ENCODE results near the gene CELSR1. TPM values are rescaled to one million over a fixed set of nuclear protein-coding genes. Genes with fewer than 3 reads are reported as not detected.
A peak's percentile ranks its signal among the peaks of the same experiment; 100 is the strongest.

The CELSR1 gene
- total RNA-seq, 2 donors from 2014 or later = 0.14 to 0.45 TPM

GRCh38 chr22:46551321-46551720 is 13.9 kb upstream of the CELSR1 start:
- Mint-ChIP-seq H3K9me3 (no peaks in the 10 kb centered on the region), H3K27me3 (peaks cover under 1 to 4% of the 10 kb centered on the region in 2 donors), H3K36me3 (no peaks in the 10 kb centered on the region), H3K4me3 (no peak overlapping the region), H3K27ac (no peak overlapping the region), H3K4me1 (ENCODE audit: low read depth in 2 of 2) (no peaks in the 10 kb centered on the region)
- DNase-seq (ENCODE audit: low spot score) (no peak), ATAC-seq (no peak)

- ATAC-seq = no peak
- Mint-ChIP-seq H3K36me3 (no peaks in the 10 kb centered on the region), H3K4me3 (no peak overlapping the region), H3K9me3 (no peaks in the 10 kb centered on the region), H3K27ac (no peak overlapping the region), H3K27me3 (peaks cover 6 to 7% of the 10 kb centered on the region in 2 donors), H3K4me1 (ENCODE audit: low read depth in 2 of 2) (no peaks in the 10 kb centered on the region)
- no peak for DNase-seq (ENCODE audit: low spot score)
Observed at GRCh38 chr22:46549971-46550641, 12.7 kb upstream of the CELSR1 start.

- H3K27ac Mint-ChIP-seq = no peak overlapping the region
- H3K4me1 Mint-ChIP-seq (ENCODE audit: low read depth in 2 of 2) = no peaks in the 10 kb centered on the region
- DNase-seq (ENCODE audit: low spot score) (no peak), ATAC-seq (no peak)
- H3K4me3 Mint-ChIP-seq = no peak overlapping the region
- H3K36me3 Mint-ChIP-seq = no peaks in the 10 kb centered on the region
- H3K27me3 Mint-ChIP-seq = peaks cover 6 to 7% of the 10 kb centered on the region in 2 donors
- no peaks in the 10 kb centered on the region for H3K9me3 Mint-ChIP-seq
Observed at GRCh38 chr22:46549563-46549840, 12.1 kb upstream of the CELSR1 start.

GRCh38 chr22:46547883-46548244 is 10.4 kb upstream of the CELSR1 start:
- H3K36me3 Mint-ChIP-seq = no peaks in the 10 kb centered on the region
- DNase-seq (ENCODE audit: low spot score) (no peak), ATAC-seq (no peak)
- H3K9me3 Mint-ChIP-seq = no peaks in the 10 kb centered on the region
- H3K4me1 Mint-ChIP-seq (ENCODE audit: low read depth in 2 of 2) = peaks cover 0 to 3% of the 10 kb centered on the region in 2 donors
- H3K27ac Mint-ChIP-seq = no peak overlapping the region
- no peak overlapping the region for H3K4me3 Mint-ChIP-seq
- peaks cover 7 to 11% of the 10 kb centered on the region in 2 donors for H3K27me3 Mint-ChIP-seq

GRCh38 chr22:46547179-46547882 is 9.9 kb upstream of the CELSR1 start:
- ATAC-seq (no peak), DNase-seq (ENCODE audit: low spot score) (no peak)
- H3K9me3 Mint-ChIP-seq = no peaks in the 10 kb centered on the region
- peaks cover 7 to 12% of the 10 kb centered on the region in 2 donors for H3K27me3 Mint-ChIP-seq
- no peaks in the 10 kb centered on the region for H3K36me3 Mint-ChIP-seq
- peaks cover 0 to 3% of the 10 kb centered on the region in 2 donors for H3K4me1 Mint-ChIP-seq (ENCODE audit: low read depth in 2 of 2)
- H3K4me3 Mint-ChIP-seq = no peak overlapping the region
- H3K27ac Mint-ChIP-seq = no peak overlapping the region

GRCh38 chr22:46546466-46547178 is 9.2 kb upstream of the CELSR1 start:
- Mint-ChIP-seq H3K36me3 (no peaks in the 10 kb centered on the region), H3K9me3 (no peaks in the 10 kb centered on the region), H3K27ac (peak overlapping the region in 1 of 2 donors; percentile 14), H3K4me1 (ENCODE audit: low read depth in 2 of 2) (peaks cover 0 to 3% of the 10 kb centered on the region in 2 donors), H3K4me3 (no peak overlapping the region), H3K27me3 (peaks cover 7 to 9% of the 10 kb centered on the region in 2 donors)
- DNase-seq (ENCODE audit: low spot score) = no peak
- no peak for ATAC-seq

GRCh38 chr22:46545086-46545792 is 7.8 kb upstream of the CELSR1 start:
- H3K27ac Mint-ChIP-seq = no peak overlapping the region
- H3K4me1 Mint-ChIP-seq (ENCODE audit: low read depth in 2 of 2) = peaks cover 0 to 3% of the 10 kb centered on the region in 2 donors
- no peaks in the 10 kb centered on the region for H3K9me3 Mint-ChIP-seq
- H3K36me3 Mint-ChIP-seq = no peaks in the 10 kb centered on the region
- no peak overlapping the region for H3K4me3 Mint-ChIP-seq
- DNase-seq (ENCODE audit: low spot score) (no peak), ATAC-seq (no peak)
- H3K27me3 Mint-ChIP-seq = peaks cover 7 to 12% of the 10 kb centered on the region in 2 donors

- Mint-ChIP-seq H3K4me3 (no peak overlapping the region), H3K27me3 (peaks cover 20 to 26% of the 10 kb centered on the region in 2 donors), H3K9me3 (no peaks in the 10 kb centered on the region), H3K4me1 (ENCODE audit: low read depth in 2 of 2) (peaks cover 0 to 10% of the 10 kb centered on the region in 2 donors), H3K27ac (no peak overlapping the region), H3K36me3 (no peaks in the 10 kb centered on the region)
- ATAC-seq = peak; percentile 92 to 96
- peak; percentile 80 for DNase-seq (ENCODE audit: low spot score)
Observed at GRCh38 chr22:46542011-46542985, 4.9 kb upstream of the CELSR1 start.

- Mint-ChIP-seq H3K9me3 (no peaks in the 10 kb centered on the region), H3K4me3 (no peak overlapping the region), H3K4me1 (ENCODE audit: low read depth in 2 of 2) (peaks cover 0 to 10% of the 10 kb centered on the region in 2 donors), H3K27me3 (peaks cover 20 to 26% of the 10 kb centered on the region in 2 donors), H3K36me3 (no peaks in the 10 kb centered on the region), H3K27ac (no peak overlapping the region)
- ATAC-seq = no peak
- no peak for DNase-seq (ENCODE audit: low spot score)
Observed at GRCh38 chr22:46541536-46541935, 4.1 kb upstream of the CELSR1 start.

GRCh38 chr22:46540874-46541273 is 3.5 kb upstream of the CELSR1 start:
- H3K36me3 Mint-ChIP-seq = no peaks in the 10 kb centered on the region
- H3K4me3 Mint-ChIP-seq = no peak overlapping the region
- no peak for ATAC-seq
- H3K4me1 Mint-ChIP-seq (ENCODE audit: low read depth in 2 of 2) = peaks cover 0 to 10% of the 10 kb centered on the region in 2 donors
- H3K27ac Mint-ChIP-seq = no peak overlapping the region
- peaks cover 15 to 23% of the 10 kb centered on the region in 2 donors for H3K27me3 Mint-ChIP-seq
- no peaks in the 10 kb centered on the region for H3K9me3 Mint-ChIP-seq
- no peak for DNase-seq (ENCODE audit: low spot score)

GRCh38 chr22:46539169-46539568 is 1.7 kb upstream of the CELSR1 start:
- Mint-ChIP-seq H3K27ac (no peak overlapping the region), H3K36me3 (no peaks in the 10 kb centered on the region), H3K4me3 (no peak overlapping the region), H3K27me3 (peaks cover 14 to 22% of the 10 kb centered on the region in 2 donors), H3K4me1 (ENCODE audit: low read depth in 2 of 2) (peaks cover 0 to 10% of the 10 kb centered on the region in 2 donors), H3K9me3 (no peaks in the 10 kb centered on the region)
- DNase-seq (ENCODE audit: low spot score) (no peak), ATAC-seq (no peak)

- H3K36me3 Mint-ChIP-seq = no peaks in the 10 kb centered on the region
- peaks cover 0 to 10% of the 10 kb centered on the region in 2 donors for H3K4me1 Mint-ChIP-seq (ENCODE audit: low read depth in 2 of 2)
- ATAC-seq (no peak), DNase-seq (ENCODE audit: low spot score) (no peak)
- H3K9me3 Mint-ChIP-seq = no peaks in the 10 kb centered on the region
- no peak overlapping the region for H3K27ac Mint-ChIP-seq
- H3K4me3 Mint-ChIP-seq = no peak overlapping the region
- peaks cover 14 to 22% of the 10 kb centered on the region in 2 donors for H3K27me3 Mint-ChIP-seq
Observed at GRCh38 chr22:46538814-46539160, 1.4 kb upstream of the CELSR1 start.
